ENCODE data around the gene CSNK1A1L.

Gene CSNK1A1L

GRCh38 chr13:37097076-37097475 is 8.4 kb downstream of the CSNK1A1L start:
- no peak for TF ChIP-seq ZFX (IDR thresholded peaks at IDR 0.05; ENCODE audit: borderline replicate concordance)
- TF ChIP-seq CTCF (IDR thresholded peaks at IDR 0.05) = no peak
- H3K27ac ChIP-seq = no peak overlapping the region

- TF ChIP-seq ZFX (IDR thresholded peaks at IDR 0.05; ENCODE audit: borderline replicate concordance) (no peak), CTCF (IDR thresholded peaks at IDR 0.05) (no peak)
- no peak overlapping the region for H3K27ac ChIP-seq
Observed at GRCh38 chr13:37094840-37095239, 10.6 kb downstream of the CSNK1A1L start.

- H3K27ac ChIP-seq = no peak overlapping the region
- TF ChIP-seq ZFX (IDR thresholded peaks at IDR 0.05; ENCODE audit: borderline replicate concordance) (no peak), CTCF (IDR thresholded peaks at IDR 0.05) (no peak)
Observed at GRCh38 chr13:37094099-37094498, 11.4 kb downstream of the CSNK1A1L start.

- H3K27ac ChIP-seq = no peak overlapping the region
- TF ChIP-seq ZFX (IDR thresholded peaks at IDR 0.05; ENCODE audit: borderline replicate concordance) = no peak
- TF ChIP-seq CTCF (IDR thresholded peaks at IDR 0.05) = no peak
Observed at GRCh38 chr13:37091835-37092234, 13.6 kb downstream of the CSNK1A1L start.

GRCh38 chr13:37090912-37091311 is 14.6 kb downstream of the CSNK1A1L start:
- H3K27ac ChIP-seq = no peak overlapping the region
- TF ChIP-seq CTCF (IDR thresholded peaks at IDR 0.05) (no peak), ZFX (IDR thresholded peaks at IDR 0.05; ENCODE audit: borderline replicate concordance) (no peak)

GRCh38 chr13:37089495-37089894 is 16.0 kb downstream of the CSNK1A1L start:
- H3K27ac ChIP-seq = no peak overlapping the region
- no peak for TF ChIP-seq ZFX (IDR thresholded peaks at IDR 0.05; ENCODE audit: borderline replicate concordance)
- TF ChIP-seq CTCF (IDR thresholded peaks at IDR 0.05) = no peak

- H3K27ac ChIP-seq = no peak overlapping the region
- TF ChIP-seq ZFX (IDR thresholded peaks at IDR 0.05; ENCODE audit: borderline replicate concordance) (no peak), CTCF (IDR thresholded peaks at IDR 0.05) (no peak)
Observed at GRCh38 chr13:37087486-37087885, 18.0 kb downstream of the CSNK1A1L start.
